WTC11 (cell line): ENCODE measurements around the gene PTPRN2. TPM values are rescaled to one million over a fixed set of nuclear protein-coding genes. Genes with fewer than 3 reads are reported as not detected.
"Not testable (repeated sequence)": the region's sequence is repeated elsewhere in the genome, so short reads cannot be mapped to it uniquely, and the experiment has no call there.

ENCODE experiments used
- ATAC-seq: fragments of 200-7000 bp; cut with Tn5 transposase; 2 replicates; pipeline ENCODE4 v1.10.0; 2021; ENCODE audit warnings: mild to moderate bottlenecking, moderate library complexity
- CTCF ChIA-PET: fragments of 300-600 bp; sonication (Branson Sonifier 250); formaldehyde crosslinking; loops from one replicate; lab custom pipeline; 2021; ENCODE audit warnings: antibody characterized with exemption; lab: Charles Lee
- POLR2A ChIA-PET: fragments of 350-600 bp; sonication (Branson Sonifier 250); formaldehyde crosslinking; loops from one replicate; lab custom pipeline; 2021; ENCODE audit warnings: antibody characterized with exemption; lab: Charles Lee
- DNase-seq: peaks from one replicate; pipeline ENCODE4 v3.0.0; 2021; ENCODE audit warnings: low spot score
- H3K27ac Mint-ChIP-seq: 2 replicates; pipeline ENCODE4 v1.8.0; 2021; ENCODE audit warnings: mixed read lengths
- H3K27me3 Mint-ChIP-seq: 2 replicates; pipeline ENCODE4 v1.8.0; 2021; ENCODE audit warnings: low read depth, mild to moderate bottlenecking, moderate library complexity, mixed read lengths
- H3K36me3 Mint-ChIP-seq: 2 replicates; pipeline ENCODE4 v1.8.0; 2021; ENCODE audit warnings: mixed read lengths
- H3K4me1 Mint-ChIP-seq: 2 replicates; pipeline ENCODE4 v1.8.0; 2022; ENCODE audit warnings: mixed read lengths
- H3K4me3 Mint-ChIP-seq: 2 replicates; pipeline ENCODE4 v1.8.0; 2021; ENCODE audit warnings: mild to moderate bottlenecking, moderate library complexity, mixed read lengths
- H3K9me3 Mint-ChIP-seq: 2 replicates; pipeline ENCODE4 v1.8.0; 2021; ENCODE audit warnings: mixed read lengths
- CREB1 ChIP-seq: sonication (generic); formaldehyde crosslinking; IDR thresholded peaks from 2 replicates; pipeline ENCODE4 v1.8.0; 2023; ENCODE audit warnings: mild to moderate bottlenecking, missing genetic modification reagents
- ETV6 ChIP-seq: sonication (generic); formaldehyde crosslinking; IDR thresholded peaks from 2 replicates; pipeline ENCODE4 v1.8.1; 2022; ENCODE audit warnings: mild to moderate bottlenecking, missing genetic modification reagents
- FOXJ3 ChIP-seq: sonication (generic); formaldehyde crosslinking; IDR thresholded peaks from 2 replicates; pipeline ENCODE4 v1.9.0; 2021; ENCODE audit warnings: missing genetic modification reagents, mild to moderate bottlenecking, borderline replicate concordance
- FOXK1 ChIP-seq: sonication (generic); formaldehyde crosslinking; IDR thresholded peaks from 2 replicates; pipeline ENCODE4 v1.8.0; 2022; ENCODE audit warnings: mild to moderate bottlenecking, moderate library complexity, missing genetic modification reagents
- HMGA2 ChIP-seq: fragments of 250-450 bp; sonication (Bioruptor Pico); IDR thresholded peaks from 2 replicates; pipeline ENCODE4 v1.4.0; 2021; ENCODE audit warnings: mild to moderate bottlenecking, moderate library complexity
- SMAD3 ChIP-seq: sonication (generic); formaldehyde crosslinking; IDR thresholded peaks from 2 replicates; pipeline ENCODE4 v1.8.0; 2022; ENCODE audit warnings: missing genetic modification reagents, mild to moderate bottlenecking, borderline replicate concordance
- ZBTB21 ChIP-seq: sonication (generic); formaldehyde crosslinking; IDR thresholded peaks from 2 replicates; pipeline ENCODE4 v1.8.1; 2023; ENCODE audit warnings: mild to moderate bottlenecking, missing genetic modification reagents, borderline replicate concordance
- ZNF423 ChIP-seq: fragments of 250-450 bp; sonication (Bioruptor Pico); IDR thresholded peaks from 2 replicates; pipeline ENCODE4 v2.1.2; 2022; ENCODE audit warnings: mild to moderate bottlenecking, moderate library complexity
- total RNA-seq: library from RNA; stranded (reverse); gene quantifications from 3 replicates; pipeline ENCODE4 v1.2.3, GENCODE V29; 2021
- TF ChIP-seq, protein P1 (sequence below): sonication (generic); formaldehyde crosslinking; IDR thresholded peaks from 2 replicates; pipeline ENCODE4 v1.8.0; 2023; ENCODE audit warnings: mild to moderate bottlenecking, missing genetic modification reagents
- TF ChIP-seq, protein P2 (sequence below): fragments of 200-600 bp; IDR thresholded peaks from 2 replicates; pipeline ENCODE4 v1.8.0; 2022; ENCODE audit warnings: antibody characterized with exemption
- TF ChIP-seq, protein P3 (sequence below): fragments of 250-450 bp; sonication (Bioruptor Pico); IDR thresholded peaks from 2 replicates; pipeline ENCODE4 v2.1.2; 2022; ENCODE audit warnings: mild to moderate bottlenecking, moderate library complexity
- TF ChIP-seq, protein P4 (sequence below): fragments of 250-450 bp; sonication (Bioruptor Pico); IDR thresholded peaks from 2 replicates; pipeline ENCODE4 v1.9.0; 2021; ENCODE audit warnings: mild to moderate bottlenecking, borderline replicate concordance

The PTPRN2 gene
- total RNA-seq, 1 experiment from 2014 or later: 4.7 TPM

DNA sequence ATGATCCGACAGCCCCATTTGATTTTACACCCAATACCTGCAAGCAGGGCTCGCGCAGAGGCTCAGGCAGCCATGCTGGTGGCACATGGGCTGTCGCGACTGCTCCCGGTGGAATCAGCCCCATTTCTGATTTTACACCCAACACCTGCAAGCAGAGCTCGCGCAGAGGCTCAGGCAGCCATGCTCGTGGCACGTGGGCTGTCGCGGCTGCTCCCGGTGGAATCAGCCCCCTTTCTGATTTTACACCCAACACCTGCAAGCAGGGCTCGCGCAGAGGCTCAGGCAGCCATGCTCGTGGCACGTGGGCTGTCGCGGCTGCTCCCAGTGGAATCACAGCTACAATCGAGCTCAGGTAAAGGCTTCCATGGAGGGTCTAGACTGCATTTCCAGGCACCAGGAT is 244.1 kb downstream of the PTPRN2 start:
- H3K9me3 Mint-ChIP-seq: peaks cover 24% of the 10 kb centered on the region
- no peaks in the 10 kb centered on the region for H3K4me1 Mint-ChIP-seq
- H3K4me3 Mint-ChIP-seq: no peak overlapping the region
- no peak for ATAC-seq
- no peak for DNase-seq
- H3K27me3 Mint-ChIP-seq: peaks cover 14% of the 10 kb centered on the region
- H3K27ac Mint-ChIP-seq: no peak overlapping the region
- peaks cover 19% of the 10 kb centered on the region for H3K36me3 Mint-ChIP-seq
- POLR2A ChIA-PET: no interaction called here
- CTCF ChIA-PET: interaction anchor here (1.2 kb wide), 1 partner anchor 10 kb away, joined by 3 read pairs; no protein-coding TSS in a partner anchor
- TF ChIP-seq FOXK1 (CRISPR knock-in tag) (no peak), ZNF423 (CRISPR knock-in tag) (no peak)
- TF ChIP-seq, protein P1, sequence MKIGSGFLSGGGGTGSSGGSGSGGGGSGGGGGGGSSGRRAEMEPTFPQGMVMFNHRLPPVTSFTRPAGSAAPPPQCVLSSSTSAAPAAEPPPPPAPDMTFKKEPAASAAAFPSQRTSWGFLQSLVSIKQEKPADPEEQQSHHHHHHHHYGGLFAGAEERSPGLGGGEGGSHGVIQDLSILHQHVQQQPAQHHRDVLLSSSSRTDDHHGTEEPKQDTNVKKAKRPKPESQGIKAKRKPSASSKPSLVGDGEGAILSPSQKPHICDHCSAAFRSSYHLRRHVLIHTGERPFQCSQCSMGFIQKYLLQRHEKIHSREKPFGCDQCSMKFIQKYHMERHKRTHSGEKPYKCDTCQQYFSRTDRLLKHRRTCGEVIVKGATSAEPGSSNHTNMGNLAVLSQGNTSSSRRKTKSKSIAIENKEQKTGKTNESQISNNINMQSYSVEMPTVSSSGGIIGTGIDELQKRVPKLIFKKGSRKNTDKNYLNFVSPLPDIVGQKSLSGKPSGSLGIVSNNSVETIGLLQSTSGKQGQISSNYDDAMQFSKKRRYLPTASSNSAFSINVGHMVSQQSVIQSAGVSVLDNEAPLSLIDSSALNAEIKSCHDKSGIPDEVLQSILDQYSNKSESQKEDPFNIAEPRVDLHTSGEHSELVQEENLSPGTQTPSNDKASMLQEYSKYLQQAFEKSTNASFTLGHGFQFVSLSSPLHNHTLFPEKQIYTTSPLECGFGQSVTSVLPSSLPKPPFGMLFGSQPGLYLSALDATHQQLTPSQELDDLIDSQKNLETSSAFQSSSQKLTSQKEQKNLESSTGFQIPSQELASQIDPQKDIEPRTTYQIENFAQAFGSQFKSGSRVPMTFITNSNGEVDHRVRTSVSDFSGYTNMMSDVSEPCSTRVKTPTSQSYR (CRISPR knock-in tag): no peak
- TF ChIP-seq, protein P2, sequence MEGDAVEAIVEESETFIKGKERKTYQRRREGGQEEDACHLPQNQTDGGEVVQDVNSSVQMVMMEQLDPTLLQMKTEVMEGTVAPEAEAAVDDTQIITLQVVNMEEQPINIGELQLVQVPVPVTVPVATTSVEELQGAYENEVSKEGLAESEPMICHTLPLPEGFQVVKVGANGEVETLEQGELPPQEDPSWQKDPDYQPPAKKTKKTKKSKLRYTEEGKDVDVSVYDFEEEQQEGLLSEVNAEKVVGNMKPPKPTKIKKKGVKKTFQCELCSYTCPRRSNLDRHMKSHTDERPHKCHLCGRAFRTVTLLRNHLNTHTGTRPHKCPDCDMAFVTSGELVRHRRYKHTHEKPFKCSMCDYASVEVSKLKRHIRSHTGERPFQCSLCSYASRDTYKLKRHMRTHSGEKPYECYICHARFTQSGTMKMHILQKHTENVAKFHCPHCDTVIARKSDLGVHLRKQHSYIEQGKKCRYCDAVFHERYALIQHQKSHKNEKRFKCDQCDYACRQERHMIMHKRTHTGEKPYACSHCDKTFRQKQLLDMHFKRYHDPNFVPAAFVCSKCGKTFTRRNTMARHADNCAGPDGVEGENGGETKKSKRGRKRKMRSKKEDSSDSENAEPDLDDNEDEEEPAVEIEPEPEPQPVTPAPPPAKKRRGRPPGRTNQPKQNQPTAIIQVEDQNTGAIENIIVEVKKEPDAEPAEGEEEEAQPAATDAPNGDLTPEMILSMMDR: no peak

DNA sequence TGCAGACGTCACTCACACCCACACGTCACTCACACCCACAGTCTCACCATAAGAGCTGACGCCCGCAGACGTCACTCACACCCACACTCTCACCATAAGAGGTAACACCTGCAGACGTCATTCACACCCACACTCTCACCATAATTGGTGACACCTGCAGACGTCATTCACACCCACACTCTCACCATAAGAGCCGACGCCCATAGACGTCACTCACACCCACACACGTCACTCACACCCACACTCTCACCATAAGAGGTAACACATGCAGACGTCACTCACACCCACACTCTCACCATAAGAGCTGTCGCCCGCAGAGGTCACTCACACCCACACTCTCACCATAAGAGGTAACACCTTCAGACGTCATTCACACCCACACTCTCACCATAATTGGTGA is 246.5 kb downstream of the PTPRN2 start:
- H3K27ac Mint-ChIP-seq: not testable (repeated sequence)

DNA sequence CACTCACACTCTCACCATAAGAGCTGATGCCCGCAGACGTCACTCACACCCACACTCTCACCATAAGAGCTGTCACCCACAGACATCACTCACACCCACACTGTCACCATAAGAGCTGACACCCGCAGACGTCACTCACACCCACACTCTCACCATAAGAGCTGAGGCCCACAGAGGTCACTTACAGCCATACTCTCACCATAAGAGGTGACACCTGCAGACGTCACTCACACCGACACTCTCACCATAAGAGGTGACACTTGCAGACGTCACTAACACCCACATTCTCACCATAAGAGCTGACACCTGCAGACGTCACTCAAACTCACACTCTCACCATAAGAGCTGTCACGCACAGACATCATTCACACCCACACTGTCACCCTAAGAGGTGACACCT is 250.7 kb downstream of the PTPRN2 start:
- ATAC-seq, CTCF ChIA-PET, H3K27me3 Mint-ChIP-seq, POLR2A ChIA-PET, H3K4me1 Mint-ChIP-seq, DNase-seq, H3K4me3 Mint-ChIP-seq, H3K27ac Mint-ChIP-seq: not testable (repeated sequence)
- Mint-ChIP-seq H3K9me3 (peaks cover 42% of the 10 kb centered on the region), H3K36me3 (peaks cover 37% of the 10 kb centered on the region)

More for the DNA sequence above, 246.5 kb downstream of the PTPRN2 start:
- DNase-seq, CTCF ChIA-PET, H3K4me3 Mint-ChIP-seq, POLR2A ChIA-PET, H3K4me1 Mint-ChIP-seq, ATAC-seq: not testable (repeated sequence)
- Mint-ChIP-seq H3K36me3 (peaks cover 31% of the 10 kb centered on the region), H3K27me3 (peaks cover 14% of the 10 kb centered on the region), H3K9me3 (peaks cover 37% of the 10 kb centered on the region)

DNA sequence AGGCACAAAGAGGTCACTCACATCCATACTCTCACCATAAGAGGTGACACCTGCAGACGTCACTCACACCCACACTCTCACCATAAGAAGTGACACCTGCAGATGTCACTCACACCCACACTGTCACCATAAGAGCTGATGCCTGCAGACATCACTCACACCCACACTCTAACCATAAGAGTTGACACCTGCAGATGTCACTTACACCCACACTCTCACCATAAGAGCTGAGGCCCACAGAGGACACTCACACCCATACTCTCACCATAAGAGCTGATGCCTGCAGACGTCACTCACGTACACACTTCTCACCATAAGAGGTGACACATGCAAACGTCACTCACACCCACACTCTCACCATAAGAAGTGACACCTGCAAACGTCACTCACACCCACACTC is 255.1 kb downstream of the PTPRN2 start:
- CTCF ChIA-PET, H3K27me3 Mint-ChIP-seq, ATAC-seq, H3K27ac Mint-ChIP-seq, DNase-seq, POLR2A ChIA-PET, H3K4me1 Mint-ChIP-seq, H3K4me3 Mint-ChIP-seq: not testable (repeated sequence)
- H3K9me3 Mint-ChIP-seq: peaks cover 45% of the 10 kb centered on the region
- peaks cover 39% of the 10 kb centered on the region for H3K36me3 Mint-ChIP-seq

DNA sequence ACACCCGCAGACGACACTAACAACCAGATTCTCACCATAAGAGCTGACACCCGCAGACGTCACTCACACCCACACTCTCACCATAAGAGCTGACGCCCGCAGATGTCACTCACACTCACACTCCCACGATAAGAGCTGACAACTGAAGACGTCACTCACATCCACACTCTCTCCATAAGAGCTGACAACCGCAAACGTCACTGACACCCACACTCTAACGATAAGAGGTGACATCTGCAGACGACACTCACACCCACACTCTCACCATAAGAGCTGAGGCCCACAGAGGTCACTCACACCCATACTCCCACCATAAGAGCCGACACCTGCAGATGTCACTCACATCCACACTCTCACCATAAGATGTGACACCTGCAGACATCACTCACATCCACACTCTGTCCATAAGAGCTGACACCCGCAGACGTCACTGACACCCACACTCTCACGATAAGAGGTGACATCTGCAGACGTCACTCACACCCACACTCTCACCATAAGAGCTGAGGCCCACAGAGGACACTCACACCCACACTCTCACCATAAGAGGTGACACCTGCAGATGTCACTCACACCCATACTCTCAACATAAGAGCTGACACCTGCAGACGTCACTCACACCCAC is 255.7 kb downstream of the PTPRN2 start:
- H3K27me3 Mint-ChIP-seq, H3K27ac Mint-ChIP-seq, POLR2A ChIA-PET, CTCF ChIA-PET, ATAC-seq, H3K4me1 Mint-ChIP-seq, DNase-seq, H3K4me3 Mint-ChIP-seq: not testable (repeated sequence)
- H3K36me3 Mint-ChIP-seq: peaks cover 39% of the 10 kb centered on the region
- H3K9me3 Mint-ChIP-seq: peaks cover 45% of the 10 kb centered on the region

DNA sequence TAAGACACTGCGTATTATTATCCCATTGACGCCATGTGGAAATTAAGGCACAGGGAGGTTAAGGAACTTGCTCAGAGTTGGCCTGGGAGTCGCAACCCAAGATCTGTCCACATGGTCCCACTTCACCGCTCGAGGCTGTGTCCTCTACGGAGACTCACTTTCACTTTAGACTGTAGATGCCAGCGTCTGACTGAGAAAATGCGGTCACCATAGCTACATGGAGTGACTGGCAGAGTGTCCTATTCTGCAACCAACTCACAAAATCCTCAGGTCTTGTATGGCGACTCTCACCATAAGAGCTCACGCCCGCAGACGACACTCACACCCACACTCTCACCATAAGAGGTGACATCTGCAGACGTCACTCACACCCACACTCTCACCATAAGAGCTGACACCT is 257.9 kb downstream of the PTPRN2 start:
- ATAC-seq: no peak
- Mint-ChIP-seq H3K36me3 (peaks cover 42% of the 10 kb centered on the region), H3K4me1 (peaks cover 24% of the 10 kb centered on the region)
- TF ChIP-seq, protein P3, sequence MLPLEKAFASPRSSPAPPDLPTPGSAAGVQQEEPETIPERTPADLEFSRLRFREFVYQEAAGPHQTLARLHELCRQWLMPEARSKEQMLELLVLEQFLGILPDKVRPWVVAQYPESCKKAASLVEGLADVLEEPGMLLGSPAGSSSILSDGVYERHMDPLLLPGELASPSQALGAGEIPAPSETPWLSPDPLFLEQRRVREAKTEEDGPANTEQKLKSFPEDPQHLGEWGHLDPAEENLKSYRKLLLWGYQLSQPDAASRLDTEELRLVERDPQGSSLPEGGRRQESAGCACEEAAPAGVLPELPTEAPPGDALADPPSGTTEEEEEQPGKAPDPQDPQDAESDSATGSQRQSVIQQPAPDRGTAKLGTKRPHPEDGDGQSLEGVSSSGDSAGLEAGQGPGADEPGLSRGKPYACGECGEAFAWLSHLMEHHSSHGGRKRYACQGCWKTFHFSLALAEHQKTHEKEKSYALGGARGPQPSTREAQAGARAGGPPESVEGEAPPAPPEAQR (CRISPR knock-in tag): no peak
- TF ChIP-seq, protein P4, sequence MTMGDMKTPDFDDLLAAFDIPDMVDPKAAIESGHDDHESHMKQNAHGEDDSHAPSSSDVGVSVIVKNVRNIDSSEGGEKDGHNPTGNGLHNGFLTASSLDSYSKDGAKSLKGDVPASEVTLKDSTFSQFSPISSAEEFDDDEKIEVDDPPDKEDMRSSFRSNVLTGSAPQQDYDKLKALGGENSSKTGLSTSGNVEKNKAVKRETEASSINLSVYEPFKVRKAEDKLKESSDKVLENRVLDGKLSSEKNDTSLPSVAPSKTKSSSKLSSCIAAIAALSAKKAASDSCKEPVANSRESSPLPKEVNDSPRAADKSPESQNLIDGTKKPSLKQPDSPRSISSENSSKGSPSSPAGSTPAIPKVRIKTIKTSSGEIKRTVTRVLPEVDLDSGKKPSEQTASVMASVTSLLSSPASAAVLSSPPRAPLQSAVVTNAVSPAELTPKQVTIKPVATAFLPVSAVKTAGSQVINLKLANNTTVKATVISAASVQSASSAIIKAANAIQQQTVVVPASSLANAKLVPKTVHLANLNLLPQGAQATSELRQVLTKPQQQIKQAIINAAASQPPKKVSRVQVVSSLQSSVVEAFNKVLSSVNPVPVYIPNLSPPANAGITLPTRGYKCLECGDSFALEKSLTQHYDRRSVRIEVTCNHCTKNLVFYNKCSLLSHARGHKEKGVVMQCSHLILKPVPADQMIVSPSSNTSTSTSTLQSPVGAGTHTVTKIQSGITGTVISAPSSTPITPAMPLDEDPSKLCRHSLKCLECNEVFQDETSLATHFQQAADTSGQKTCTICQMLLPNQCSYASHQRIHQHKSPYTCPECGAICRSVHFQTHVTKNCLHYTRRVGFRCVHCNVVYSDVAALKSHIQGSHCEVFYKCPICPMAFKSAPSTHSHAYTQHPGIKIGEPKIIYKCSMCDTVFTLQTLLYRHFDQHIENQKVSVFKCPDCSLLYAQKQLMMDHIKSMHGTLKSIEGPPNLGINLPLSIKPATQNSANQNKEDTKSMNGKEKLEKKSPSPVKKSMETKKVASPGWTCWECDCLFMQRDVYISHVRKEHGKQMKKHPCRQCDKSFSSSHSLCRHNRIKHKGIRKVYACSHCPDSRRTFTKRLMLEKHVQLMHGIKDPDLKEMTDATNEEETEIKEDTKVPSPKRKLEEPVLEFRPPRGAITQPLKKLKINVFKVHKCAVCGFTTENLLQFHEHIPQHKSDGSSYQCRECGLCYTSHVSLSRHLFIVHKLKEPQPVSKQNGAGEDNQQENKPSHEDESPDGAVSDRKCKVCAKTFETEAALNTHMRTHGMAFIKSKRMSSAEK (CRISPR knock-in tag): no peak
- TF ChIP-seq CREB1 (CRISPR knock-in tag) (no peak), ETV6 (CRISPR knock-in tag) (no peak), SMAD3 (no peak), FOXJ3 (CRISPR knock-in tag) (no peak), ZBTB21 (CRISPR knock-in tag) (no peak), HMGA2 (no peak)
- TF ChIP-seq, all 79 proteins: peak for 0
- H3K4me3 Mint-ChIP-seq: no peak overlapping the region
- H3K27ac Mint-ChIP-seq: no peak overlapping the region
- DNase-seq: no peak
- ChIA-PET CTCF (no interaction called here), POLR2A (no interaction called here)
- peaks cover 5% of the 10 kb centered on the region for H3K27me3 Mint-ChIP-seq
- peaks cover 47% of the 10 kb centered on the region for H3K9me3 Mint-ChIP-seq
